Stimulated activated CD8-positive, alpha-beta memory T cell treated with anti-CD3 and anti-CD28 coated beads, Interleukin-7, amount 100 ng/mL, for 48 hours (primary cell): ENCODE measurements around the gene PTPRG.

Experiments used
- DNase-seq, 2 donors: peaks; one replicate each; pipeline ENCODE4 v3.0.0-alpha.2; 2020; ENCODE audit warnings: low read depth in 1 of 2; ENCODE audit errors: extremely low read depth in 1 of 2

Gene PTPRG

DNA sequence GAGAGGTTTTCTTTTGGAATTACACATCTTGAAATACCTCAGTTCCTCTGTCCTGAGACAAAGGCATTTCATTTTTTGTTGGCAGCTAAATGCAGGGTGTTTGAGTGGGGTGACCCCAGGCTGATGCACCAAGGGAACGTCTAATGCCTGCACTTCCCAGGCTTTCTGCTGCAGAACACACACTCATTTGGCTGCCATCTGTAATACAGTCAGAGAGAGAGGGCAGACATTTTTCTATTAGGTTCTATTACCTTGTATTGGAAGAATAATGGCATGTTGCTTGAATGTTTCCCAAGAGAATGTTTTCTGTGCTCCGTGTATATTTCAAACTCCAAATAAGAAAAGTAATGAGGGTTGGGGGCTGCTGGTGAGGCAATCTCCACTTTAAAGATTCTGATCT is 87.1 kb downstream of the PTPRG start:
- no peak for DNase-seq

DNA sequence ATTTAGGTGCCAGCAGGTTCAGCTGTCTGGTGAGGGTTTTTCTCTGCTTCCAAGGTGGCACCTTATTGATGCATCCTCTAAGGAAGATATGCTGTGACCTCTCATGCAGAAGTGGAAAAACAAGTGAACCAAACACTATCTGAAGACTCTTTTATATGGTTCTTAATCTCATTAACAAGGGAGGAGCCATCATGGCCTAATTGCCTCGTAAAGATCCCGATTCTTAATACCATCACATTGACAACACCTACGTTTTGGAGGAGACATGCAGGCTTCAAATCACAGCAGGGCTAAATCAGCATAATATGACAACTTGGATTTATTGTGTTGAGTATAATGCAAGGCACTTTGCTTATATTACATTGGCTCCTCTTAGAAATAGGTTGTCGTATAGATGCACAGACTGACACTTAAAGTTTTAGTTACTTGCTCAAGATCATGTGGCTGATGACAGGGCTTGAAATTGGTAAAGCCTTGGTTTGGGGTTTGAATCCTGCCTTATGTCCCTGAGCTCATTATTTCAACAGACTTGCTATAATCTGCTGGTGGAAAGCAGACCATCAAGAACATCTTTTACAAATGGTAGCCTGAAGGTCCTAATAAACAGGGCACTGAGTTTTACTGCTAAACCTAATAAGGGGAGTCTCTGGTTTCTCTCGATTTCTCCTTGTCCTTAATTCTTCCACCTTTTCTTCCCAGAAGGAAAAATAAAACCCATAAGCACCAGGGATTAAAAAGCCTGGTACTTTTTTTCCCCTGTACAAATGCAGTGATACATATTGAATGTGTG is 88.2 kb downstream of the PTPRG start:
- DNase-seq = no peak

DNA sequence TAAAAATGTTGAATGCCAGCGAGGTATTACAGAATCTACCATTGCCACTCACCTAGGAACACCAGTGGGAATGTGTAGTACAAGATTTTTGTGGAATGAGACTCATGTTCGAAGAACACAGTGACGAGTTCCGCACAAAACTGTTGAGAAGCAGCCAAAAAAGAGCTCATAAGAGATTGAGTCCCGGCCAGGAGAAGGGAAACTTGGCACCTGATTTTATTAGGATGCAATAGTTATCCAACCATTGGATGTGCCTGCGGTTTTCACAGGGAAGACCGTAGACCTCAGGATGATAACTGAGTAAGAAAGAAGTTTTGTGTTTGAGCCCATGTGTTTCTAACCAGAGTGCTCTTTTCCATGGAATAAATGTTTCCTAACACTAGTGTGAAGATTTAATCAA is 88.9 kb downstream of the PTPRG start:
- no peak for DNase-seq

DNA sequence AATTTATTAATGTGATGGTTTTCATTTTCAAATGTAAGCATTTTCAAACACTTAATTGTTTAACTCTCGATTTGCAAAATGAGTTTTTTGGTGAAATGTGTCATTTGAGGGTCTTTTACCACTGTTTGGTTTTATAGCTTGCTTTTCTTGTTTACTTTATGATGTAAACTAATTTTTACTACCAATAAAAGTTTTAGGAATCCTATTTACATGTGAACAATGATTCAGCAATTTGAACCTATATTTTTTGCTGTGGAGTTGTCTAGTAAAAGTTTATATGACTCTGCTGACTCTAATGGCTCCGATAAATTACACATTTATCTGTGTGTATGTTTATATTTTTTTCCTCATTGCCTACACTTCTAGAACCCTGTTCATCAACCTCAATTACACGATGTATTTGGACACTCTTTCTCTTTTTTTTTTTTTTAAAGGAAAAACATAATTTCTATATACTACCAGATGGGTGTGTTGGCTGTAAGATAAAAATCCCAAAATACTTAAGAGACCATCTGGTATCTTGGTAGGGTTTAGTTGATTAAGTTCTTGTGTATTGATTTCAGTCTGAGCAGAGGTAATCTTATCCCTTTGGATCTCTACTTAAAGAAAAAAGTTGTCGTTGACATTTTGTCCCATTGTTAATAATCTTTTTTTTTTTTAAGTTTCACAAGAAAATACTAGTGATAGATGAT is 89.5 kb downstream of the PTPRG start:
- DNase-seq = no peak

DNA sequence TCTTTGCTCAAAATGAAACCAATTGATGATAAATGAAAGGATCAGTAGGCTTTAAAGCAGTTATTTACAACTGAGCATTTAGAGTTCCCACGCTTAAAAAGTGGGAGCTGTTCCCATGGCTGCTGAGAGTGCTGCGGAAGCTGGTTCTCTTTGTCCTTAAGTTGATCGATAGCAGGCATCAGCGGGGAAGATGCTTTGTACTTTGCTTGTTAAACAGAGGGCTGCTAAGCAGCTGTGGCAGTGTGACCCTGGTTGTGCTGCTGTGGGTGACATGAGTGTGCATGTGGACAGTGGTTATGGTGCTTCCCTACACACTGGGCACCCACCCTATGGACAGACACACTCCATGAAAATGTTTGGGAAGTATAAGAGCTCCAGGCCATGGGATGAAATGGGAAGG is 96.3 kb downstream of the PTPRG start:
- DNase-seq = no peak

DNA sequence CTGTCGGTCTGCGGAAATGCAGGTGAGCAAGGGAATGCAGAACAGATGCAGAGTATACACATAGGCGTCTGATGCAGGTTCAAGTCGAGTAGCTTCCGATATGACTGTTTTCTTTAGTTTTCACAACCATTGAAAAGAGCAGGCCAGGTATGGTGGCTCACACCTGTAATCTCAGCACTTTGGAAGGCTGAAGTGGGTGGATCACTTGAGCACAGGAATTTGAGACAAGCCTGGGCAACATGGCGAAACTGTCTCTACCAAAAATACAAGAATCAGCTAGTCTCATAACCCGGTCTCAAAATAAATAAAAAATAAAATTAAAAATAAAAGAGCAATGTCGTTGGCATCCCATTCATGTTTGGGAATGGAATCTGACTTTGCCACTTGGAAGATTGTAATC is 101.5 kb downstream of the PTPRG start:
- DNase-seq = no peak

DNA sequence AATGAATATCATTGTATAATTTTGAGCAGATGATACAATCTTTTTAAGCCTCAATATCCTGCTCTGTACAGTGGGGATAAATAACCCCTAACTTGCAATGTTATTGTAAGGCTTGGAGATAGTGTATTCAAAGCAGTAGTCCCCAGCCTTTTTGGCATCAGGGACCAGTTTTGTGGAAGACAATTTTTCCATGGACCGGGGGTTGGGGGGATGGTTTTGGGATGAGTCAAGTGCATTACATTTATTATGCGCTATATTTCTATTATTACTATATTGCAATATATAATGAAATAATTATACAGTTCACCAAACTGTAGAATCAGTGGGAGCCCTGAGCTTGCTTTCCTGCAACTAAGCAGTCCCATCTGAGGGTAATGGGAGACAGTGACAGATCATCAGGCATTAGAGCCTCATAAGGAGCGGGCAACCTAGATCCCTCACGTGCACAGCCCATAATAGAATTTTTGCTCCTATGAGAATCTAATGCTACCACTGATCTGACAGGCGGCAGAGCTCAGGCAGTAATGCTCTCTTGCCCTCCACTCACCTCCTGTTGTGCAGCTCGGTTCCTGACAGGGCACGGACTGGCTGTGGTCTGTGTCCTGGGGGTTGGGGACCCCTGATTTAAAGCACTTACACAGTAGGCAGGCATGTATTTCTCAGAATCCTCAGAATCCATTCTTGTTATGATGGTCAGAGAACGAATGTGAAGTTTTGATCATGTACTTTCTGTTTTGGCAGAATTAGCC is 102.2 kb downstream of the PTPRG start:
- DNase-seq = no peak

DNA sequence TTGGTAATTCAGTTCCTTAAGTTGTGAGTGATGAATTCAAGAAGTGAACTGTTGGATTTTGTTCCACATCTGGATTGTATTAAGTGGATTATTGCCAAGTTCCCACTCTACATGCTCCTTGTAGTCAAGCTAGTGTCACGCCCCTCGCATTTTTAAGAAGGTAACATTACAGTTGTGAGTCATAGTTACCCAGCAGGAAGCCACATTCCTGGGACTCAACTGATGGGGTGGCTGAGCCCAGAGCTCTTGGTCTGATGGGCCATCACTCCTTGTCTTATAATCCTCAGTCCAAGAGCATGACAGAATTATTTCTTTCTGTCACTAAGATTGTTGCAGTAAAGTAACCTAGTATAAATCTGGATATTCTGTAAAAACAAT is 102.7 kb downstream of the PTPRG start:
- no peak for DNase-seq

DNA sequence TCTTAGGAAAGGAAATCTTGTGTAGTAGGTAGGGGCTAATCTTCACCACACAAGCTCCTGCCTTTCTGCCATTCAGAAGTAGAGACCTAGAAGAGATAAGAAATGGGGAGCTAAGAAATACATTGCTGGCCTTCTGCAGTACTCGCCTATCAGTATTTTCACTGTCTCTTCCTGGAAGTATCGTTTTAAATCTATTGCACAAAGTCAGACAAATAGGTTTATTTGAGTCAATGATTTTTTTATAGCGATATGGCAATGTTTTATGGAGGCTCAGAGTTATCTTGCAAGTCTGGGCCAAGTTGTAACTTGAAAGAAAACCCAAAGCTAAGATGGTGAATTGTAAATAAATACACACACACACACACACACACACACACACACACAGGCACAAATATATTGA is 103.8 kb downstream of the PTPRG start:
- DNase-seq = no peak

DNA sequence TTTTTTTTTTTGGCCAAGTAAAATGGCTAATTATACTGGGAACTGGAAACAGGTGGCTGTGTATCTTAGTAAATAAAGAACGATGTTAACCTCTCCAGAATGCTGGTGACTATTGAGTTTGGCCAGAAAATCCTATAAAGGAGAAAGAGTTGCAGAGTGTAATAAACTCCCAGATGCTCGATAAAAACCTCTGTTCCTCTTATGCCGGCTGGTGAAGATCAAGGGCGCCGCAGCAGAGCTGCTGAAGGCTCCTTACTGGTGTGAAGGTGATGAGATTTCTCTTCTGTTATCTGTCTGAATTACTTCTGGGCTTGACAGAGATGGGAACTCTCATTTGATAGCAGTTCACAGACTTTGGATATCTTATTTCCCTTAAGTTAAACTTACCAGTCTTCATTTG is 104.6 kb downstream of the PTPRG start:
- no peak for DNase-seq

DNA sequence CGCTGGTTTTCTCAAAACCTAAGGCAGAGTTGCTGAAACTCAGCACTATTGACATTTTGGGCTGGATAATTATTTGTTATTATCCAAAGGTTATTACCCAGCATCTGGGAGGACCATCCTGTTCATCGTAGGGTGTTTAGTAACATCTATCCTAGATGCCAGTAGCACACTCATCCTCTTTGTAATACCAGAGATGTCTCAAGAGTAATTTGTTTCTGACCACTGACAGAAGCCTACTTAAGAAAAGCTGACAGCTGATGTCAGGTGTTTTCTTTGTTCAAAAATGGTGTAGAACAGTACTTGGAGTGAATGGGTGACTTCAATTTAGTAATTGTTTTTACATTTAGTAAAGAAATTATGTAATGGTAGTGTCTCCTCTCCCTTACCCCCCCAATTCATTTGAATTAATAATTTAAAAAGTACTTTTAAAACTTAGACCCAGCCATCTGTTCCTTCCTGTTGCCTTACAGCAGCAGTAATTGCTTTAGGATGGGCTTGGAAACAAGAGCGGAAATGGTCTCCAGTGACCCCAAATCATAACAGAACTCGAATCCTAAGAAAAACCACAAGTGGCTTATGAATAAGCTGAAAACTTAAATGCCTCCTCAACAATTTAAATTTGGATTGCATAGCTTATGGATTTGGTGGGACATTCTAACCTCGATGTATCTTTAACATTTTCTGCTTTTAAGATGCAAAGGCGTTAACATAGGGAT is 105.4 kb downstream of the PTPRG start:
- no peak for DNase-seq

DNA sequence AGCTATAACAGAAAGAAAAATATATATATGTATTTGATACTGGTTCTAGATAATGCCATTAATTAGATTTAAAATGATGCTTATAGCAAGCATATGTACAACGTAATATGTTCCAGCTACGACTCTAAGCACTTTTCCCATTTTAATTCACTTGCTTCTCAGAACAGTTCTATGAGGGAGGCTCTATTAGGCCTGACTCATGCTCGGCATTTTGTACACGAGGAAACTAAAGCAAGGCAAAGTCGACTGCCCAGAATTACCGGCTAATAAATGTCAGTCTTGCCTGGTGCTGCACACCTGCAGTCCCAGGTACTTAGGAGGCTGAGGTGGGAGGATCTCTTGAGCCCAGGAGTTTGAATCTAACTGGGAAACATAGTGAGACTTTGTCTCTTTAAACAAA is 106.0 kb downstream of the PTPRG start:
- no peak for DNase-seq

DNA sequence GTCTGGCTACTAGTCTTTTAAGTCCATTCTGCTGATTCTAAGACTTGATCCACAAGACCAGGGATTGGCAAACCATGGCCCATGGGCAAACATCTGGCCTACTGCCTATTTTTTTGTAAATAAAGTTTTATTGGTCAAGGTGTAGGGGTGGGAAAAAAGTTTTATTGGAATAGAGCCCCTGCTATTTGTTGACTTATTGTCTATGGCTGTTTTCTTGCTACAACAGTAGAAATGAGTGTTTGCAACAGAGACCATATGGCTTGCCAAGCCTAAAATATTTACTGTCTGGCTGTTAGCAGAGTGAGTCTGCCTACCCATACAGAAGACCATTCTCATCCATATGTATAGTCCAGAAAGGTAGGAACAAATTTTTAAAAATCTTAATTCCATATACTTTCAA is 106.4 kb downstream of the PTPRG start:
- DNase-seq = no peak

DNA sequence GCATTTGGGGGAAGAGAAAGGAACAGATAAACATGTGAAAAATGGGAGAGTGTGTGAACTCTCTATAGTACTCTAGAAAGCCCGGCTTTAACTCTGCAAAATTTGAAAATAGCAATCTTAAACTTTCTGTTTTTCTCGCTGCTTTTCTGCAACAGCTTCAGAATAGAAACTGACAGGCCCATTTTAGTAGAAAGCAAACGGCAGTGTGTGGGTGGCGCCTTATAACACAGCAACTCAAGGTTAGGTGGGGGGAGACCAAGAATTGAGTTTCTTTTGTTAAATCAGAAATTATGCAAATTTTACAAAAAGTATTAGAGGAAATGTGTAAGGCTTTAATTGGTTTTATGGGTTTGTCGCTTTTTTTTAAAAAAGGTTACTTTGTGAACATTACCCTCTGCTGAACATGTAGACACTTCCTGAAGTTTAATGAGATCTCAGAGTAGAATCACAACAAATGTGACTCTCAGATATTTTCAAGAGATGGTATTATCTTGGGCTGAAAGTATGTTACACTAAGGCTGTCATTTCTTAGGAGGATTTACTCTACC is 107.0 kb downstream of the PTPRG start:
- no peak for DNase-seq

DNA sequence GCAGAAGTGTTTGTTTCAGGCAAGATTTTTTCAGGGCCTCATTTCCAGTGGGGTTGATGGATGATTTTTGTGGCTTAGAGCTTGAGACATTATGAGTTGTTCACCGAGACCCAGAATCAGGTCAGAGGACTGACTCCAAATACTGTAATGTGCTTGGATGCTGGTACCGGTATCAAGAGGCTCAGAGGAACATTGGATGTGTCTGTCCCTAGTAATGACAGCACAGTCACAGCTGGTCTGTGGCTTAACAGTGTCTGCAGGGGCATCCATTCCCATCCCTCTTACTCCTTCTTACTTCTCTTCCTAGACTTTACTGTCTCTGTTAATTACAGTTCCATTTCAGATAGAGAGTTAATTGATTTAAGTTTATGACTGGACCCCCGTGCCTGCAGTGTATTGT is 107.8 kb downstream of the PTPRG start:
- no peak for DNase-seq

DNA sequence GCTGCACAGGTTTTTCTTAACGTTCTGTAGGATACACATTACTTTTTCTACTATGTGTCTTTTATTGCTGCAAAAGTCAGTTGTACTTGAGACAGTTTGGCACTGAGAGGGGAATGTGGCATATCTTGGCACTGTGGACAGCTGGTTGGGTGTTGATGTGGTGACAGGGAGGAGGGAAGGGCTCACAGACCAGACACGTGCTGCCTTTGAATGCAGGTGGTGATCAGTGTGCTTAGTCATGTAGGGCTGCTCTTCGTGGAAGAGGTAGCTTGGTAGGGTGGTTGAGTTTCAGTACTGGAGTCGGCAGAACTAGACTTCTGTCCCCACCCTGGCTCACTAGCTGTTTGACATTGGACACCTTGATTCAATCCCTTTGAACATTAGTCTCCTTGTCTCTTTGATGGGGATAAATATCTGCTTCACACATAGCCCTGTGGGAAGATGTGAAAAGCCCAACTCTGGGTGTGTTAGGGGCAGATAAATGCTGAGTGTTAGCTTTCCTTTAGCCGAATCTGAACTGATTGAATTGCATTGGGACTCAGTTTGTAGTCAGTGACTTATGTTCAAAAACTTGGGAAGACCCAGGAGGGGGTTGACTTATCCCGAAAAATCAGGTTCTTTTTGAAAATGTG is 108.4 kb downstream of the PTPRG start:
- no peak for DNase-seq

DNA sequence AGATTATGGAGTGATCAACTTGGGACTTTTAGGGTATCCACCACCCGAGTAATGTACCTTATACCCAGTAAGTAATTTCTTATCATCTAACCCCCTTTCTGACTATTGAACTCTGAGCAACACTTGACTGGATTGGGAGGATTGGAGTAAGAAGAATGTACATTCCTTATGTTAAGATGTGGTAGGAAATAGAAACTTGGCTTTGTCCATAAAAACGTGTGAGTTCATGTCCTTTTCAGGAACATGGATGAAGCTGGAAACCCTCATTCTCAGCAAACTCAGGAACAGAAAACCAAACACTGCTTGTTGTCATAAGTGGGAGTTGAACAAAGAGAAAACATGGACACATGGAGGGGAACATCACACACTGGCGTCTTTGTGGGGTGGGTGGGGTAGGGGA is 112.3 kb downstream of the PTPRG start:
- DNase-seq = no peak

DNA sequence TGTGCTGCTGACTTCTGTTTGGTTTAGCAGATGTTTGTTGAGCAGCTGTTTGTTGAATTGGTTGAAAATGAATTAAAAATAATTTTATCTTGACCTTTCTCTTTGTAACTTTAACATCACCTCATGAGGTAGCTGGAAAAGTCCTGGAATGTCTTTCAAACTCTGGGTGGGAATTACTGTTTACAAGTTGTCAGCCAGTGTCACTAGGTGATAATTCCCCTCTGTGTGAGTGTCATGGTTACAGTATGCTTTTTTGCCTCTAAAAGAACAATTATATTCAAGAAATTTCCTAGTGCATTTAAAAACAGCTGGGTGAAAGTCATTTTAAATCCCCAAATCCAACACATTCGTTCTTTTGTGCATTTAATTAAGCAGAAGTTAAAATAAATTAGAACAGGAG is 113.2 kb downstream of the PTPRG start:
- DNase-seq = no peak

DNA sequence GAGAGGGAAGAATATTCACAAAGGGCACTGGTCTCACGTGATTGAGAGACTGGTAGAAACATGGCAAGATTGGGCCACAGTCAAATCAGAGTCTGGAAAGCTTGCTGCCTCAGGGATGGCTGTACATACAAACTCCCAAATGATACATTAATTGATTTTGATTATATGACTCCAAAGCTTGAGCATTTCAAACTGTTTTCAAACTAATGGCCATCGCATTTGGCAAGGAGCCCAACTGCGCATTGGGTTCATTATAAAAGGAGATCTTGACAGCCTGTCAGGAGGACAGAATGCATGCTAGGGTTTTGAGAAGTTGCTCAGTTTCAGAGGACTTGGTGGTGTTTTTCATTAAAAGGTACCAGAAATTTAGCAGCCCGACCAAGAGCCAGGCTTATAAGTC is 117.7 kb downstream of the PTPRG start:
- DNase-seq = no peak

DNA sequence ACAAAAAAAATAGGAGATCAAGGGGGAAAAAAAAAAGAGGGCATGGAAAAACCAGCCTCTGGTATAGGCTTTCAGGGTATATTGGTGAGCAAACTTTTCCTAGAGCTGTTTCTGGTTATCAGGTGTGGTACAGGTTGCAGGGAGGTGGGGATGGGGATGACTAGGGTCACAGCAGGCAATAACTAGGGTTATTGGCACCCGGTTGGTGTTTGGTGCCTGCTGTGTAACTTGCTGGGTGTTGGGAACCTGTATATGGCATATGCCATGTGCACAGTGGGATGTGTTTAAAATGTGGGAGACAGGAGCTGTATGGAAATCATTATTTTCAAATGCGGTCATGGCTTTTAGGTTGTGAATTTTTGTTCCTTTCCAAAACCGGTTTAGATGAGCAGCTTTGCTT is 119.2 kb downstream of the PTPRG start:
- no peak for DNase-seq

DNA sequence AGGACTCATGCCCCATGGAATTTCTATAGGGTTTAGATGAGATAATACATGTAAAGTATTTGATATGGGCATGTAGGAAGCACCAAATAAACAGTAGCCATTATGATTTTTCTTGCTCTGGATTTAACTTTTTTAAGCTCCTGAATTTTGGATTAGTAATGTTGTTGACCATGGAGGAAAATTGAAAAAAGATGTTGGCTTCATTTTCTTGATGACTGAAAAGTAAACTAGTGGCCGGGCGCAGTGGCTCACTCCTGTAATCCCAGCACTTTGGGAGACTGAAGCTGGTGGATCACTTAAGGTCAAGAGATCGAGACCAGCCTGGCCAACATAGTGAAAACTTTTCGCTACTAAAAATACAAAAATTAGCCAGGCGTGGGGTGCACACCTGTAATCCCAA is 120.3 kb downstream of the PTPRG start:
- DNase-seq = no peak
